Activated CD8-positive, alpha-beta memory T cell treated with anti-CD3 and anti-CD28 coated beads, Interleukin-2, amount 50 U/mL, for 1 hour (primary cell): ENCODE data around the gene EMID1.
"Not testable (repeated sequence)": the region's sequence is repeated elsewhere in the genome, so short reads cannot be mapped to it uniquely, and the experiment has no call there.

Experiments
- DNase-seq: peaks from one replicate; pipeline ENCODE4 v3.0.0-alpha.2; 2020; ENCODE audit errors: extremely low read depth

The EMID1 gene

GRCh38 chr22:29211066-29211465 lies 5.4 kb downstream of the EMID1 start:
- DNase-seq: no peak

GRCh38 chr22:29211466-29211865 lies 5.8 kb downstream of the EMID1 start:
- no peak for DNase-seq

- DNase-seq: no peak
Observed at GRCh38 chr22:29212743-29213142, 7.0 kb downstream of the EMID1 start.

- no peak for DNase-seq
Observed at GRCh38 chr22:29213493-29213892, 7.8 kb downstream of the EMID1 start.

- no peak for DNase-seq
Observed at GRCh38 chr22:29214232-29214631, 8.5 kb downstream of the EMID1 start.

GRCh38 chr22:29215012-29215860 lies 9.5 kb downstream of the EMID1 start:
- DNase-seq: no peak

GRCh38 chr22:29216011-29216872 lies 10.5 kb downstream of the EMID1 start:
- DNase-seq: no peak

- no peak for DNase-seq
Observed at GRCh38 chr22:29216873-29217666, 11.4 kb downstream of the EMID1 start.

- no peak for DNase-seq
Observed at GRCh38 chr22:29217827-29218757, 12.4 kb downstream of the EMID1 start.

- no peak for DNase-seq
Observed at GRCh38 chr22:29218758-29219408, 13.2 kb downstream of the EMID1 start.

- not testable (repeated sequence) for DNase-seq
Observed at GRCh38 chr22:29219409-29219782, 13.7 kb downstream of the EMID1 start.

- DNase-seq: no peak
Observed at GRCh38 chr22:29219881-29220670, 14.4 kb downstream of the EMID1 start.

GRCh38 chr22:29224121-29224858 lies 18.6 kb downstream of the EMID1 start:
- DNase-seq: no peak

GRCh38 chr22:29224859-29225410 lies 19.2 kb downstream of the EMID1 start:
- no peak for DNase-seq

- no peak for DNase-seq
Observed at GRCh38 chr22:29225422-29226090, 19.9 kb downstream of the EMID1 start.

GRCh38 chr22:29226351-29226981 lies 20.8 kb downstream of the EMID1 start:
- DNase-seq: no peak
